Endothelial cell of umbilical vein (primary cell): Measurements from ENCODE around the gene SCAF1. TPM values are rescaled to one million over a fixed set of nuclear protein-coding genes. Genes with fewer than 3 reads are reported as not detected.

Experiments used
- BruUV-seq: library from RNA; stranded (reverse); fragments of 400-500 nt; replicated peaks from 2 replicates; lab custom pipeline; 2021; lab: Mats Ljungman, UMichigan
- CTCF ChIA-PET: fragments of 300-600, 350-600 bp; sonication (Branson Sonifier 250); formaldehyde crosslinking; loops from one replicate; lab custom pipeline; 2021; ENCODE audit warnings: antibody characterized with exemption, inconsistent platforms; lab: Charles Lee
- POLR2A ChIA-PET: fragments of 300-600, 350-600 bp; sonication (Branson Sonifier 250); formaldehyde crosslinking; loops from one replicate; lab custom pipeline; 2021; ENCODE audit warnings: antibody characterized with exemption, inconsistent platforms; lab: Charles Lee
- DNase-seq: peaks from one replicate; pipeline ENCODE4 v3.0.0-alpha.2; 2011; ENCODE audit warnings: low read depth, low spot score
- FAIRE-seq: peaks from 2 replicates; lab custom pipeline; 2011; peaks lifted over from hg19 to GRCh38; lab: Jason Lieb, UNC
- H2AFZ ChIP-seq: 2 replicates; pipeline ENCODE4 v1.6.0; 2012; ENCODE audit warnings: low read depth, low read length, control low read depth, inconsistent platforms
- H3K27ac ChIP-seq: 2 replicates; pipeline ENCODE4 v1.5.1; 2011; ENCODE audit warnings: low read depth, mild to moderate bottlenecking, control low read depth, low read length, moderate library complexity; ENCODE audit not compliant: insufficient read depth
- H3K27me3 ChIP-seq, 2 experiments: 2 replicates each; pipeline versions ENCODE4 v1.6.0 to v1.6.1; 2011; ENCODE audit warnings: low read length in 2 of 2, mixed read lengths in 1 of 2; ENCODE audit not compliant: control insufficient read depth in 2 of 2, insufficient read depth in 2 of 2
- H3K36me3 ChIP-seq, 2 experiments: 2 replicates in 1 of 2; 3 replicates in 1 of 2; pipeline ENCODE4 v1.5.1; 2011; ENCODE audit warnings: low read length in 2 of 2, mild to moderate bottlenecking in 1 of 2, moderate library complexity in 1 of 2; ENCODE audit not compliant: control insufficient read depth in 2 of 2, insufficient read depth in 2 of 2; ENCODE audit errors: extremely low read depth in 1 of 2
- H3K4me1 ChIP-seq: 3 replicates; pipeline ENCODE4 v1.5.1; 2011; ENCODE audit warnings: mild to moderate bottlenecking, low read length; ENCODE audit not compliant: control insufficient read depth, insufficient read depth; ENCODE audit errors: extremely low read depth
- H3K4me2 ChIP-seq: 2 replicates; pipeline ENCODE4 v1.6.1; 2011; ENCODE audit warnings: low read length, control low read depth, mixed read lengths; ENCODE audit not compliant: insufficient read depth
- H3K4me3 ChIP-seq, 3 experiments: fragments of 200-600 bp in 1 of 3; sonication (generic), shearing (Covaris generic) in 1 of 3; replicated peaks in 1 of 3; 2 replicates each; pipeline ENCODE4 v1.5.1; 2011 to 2016; ENCODE audit warnings: control low read depth in 3 of 3, low read length in 3 of 3, mild to moderate bottlenecking in 2 of 3, inconsistent platforms in 1 of 3, low read depth in 1 of 3, moderate library complexity in 1 of 3; ENCODE audit not compliant: insufficient read depth in 1 of 3
- H3K79me2 ChIP-seq: 2 replicates; pipeline ENCODE4 v1.6.0; 2012; ENCODE audit warnings: low read length, inconsistent platforms; ENCODE audit not compliant: control insufficient read depth, insufficient read depth
- H3K9ac ChIP-seq: replicated peaks from 2 replicates; pipeline ENCODE3; 2011; ENCODE audit warnings: low read length, control low read depth; ENCODE audit not compliant: insufficient read depth; ENCODE audit errors: extremely low read depth
- H3K9me1 ChIP-seq: replicated peaks from 3 replicates; pipeline ENCODE4 v1.6.0; 2011; ENCODE audit warnings: mild to moderate bottlenecking, low read length; ENCODE audit not compliant: control insufficient read depth, insufficient read depth; ENCODE audit errors: extremely low read depth
- H3K9me3 ChIP-seq: replicated peaks from 2 replicates; pipeline ENCODE4 v1.5.1; 2012; ENCODE audit warnings: low read length, inconsistent platforms; ENCODE audit not compliant: control insufficient read depth, insufficient read depth
- H4K20me1 ChIP-seq: replicated peaks from 2 replicates; pipeline ENCODE3; 2011; ENCODE audit warnings: mild to moderate bottlenecking, low read length; ENCODE audit not compliant: control insufficient read depth, insufficient read depth; ENCODE audit errors: extremely low read depth
- CTCF ChIP-seq, 2 donors: IDR thresholded peaks; 1 replicate in 1 of 2; 2 replicates in 1 of 2; pipeline ENCODE4 v1.5.1; 2011; ENCODE audit warnings: low read length in 2 of 2, mild to moderate bottlenecking in 2 of 2, moderate library complexity in 2 of 2, control low read depth in 1 of 2, inconsistent platforms in 1 of 2, low read depth in 1 of 2; ENCODE audit not compliant: insufficient read depth in 1 of 2; ENCODE audit errors: extremely low read depth in 1 of 2
- POLR2A ChIP-seq: IDR thresholded peaks from 2 replicates; pipeline ENCODE4 v1.6.1; 2012; ENCODE audit warnings: low read depth, mild to moderate bottlenecking, control low read depth, low read length
- dilution Hi-C: fragments of 300-500 bp; cut with MboI; formaldehyde crosslinking; loops from one replicate; pipeline ENCODE4 v1.15.0; 2019; ENCODE audit warnings: low sequenced_read_pairs; ENCODE audit not compliant: extremely low pct_ligation_motif_present
- intact Hi-C: fragments of 100-400 bp; cut with micrococcal nuclease; formaldehyde crosslinking; loops from one replicate; pipeline ENCODE4 v1.10.0; 2022
- polyA plus RNA-seq, 4 experiments: library from polyadenylated mRNA; depleted of rRNA in 3 of 4; stranded (reverse) in 3 of 4; unstranded in 1 of 4; fragments of >200 nt; gene quantifications; 2 replicates each; pipeline versions ENCODE4 v1.2.1 to v1.2.3, GENCODE V29; 2011 to 2012; ENCODE audit warnings: missing spikeins in 1 of 4
- total RNA-seq: library from RNA; stranded (reverse); gene quantifications from 2 replicates; pipeline ENCODE4 v1.2.3, GENCODE V29; 2021

The SCAF1 gene
- total and polyA plus RNA-seq, 2 donors (not counting 3 experiments of a cell fraction or from before 2014, with no cell fraction given), result 13.3 to 75.8 TPM

- peaks cover 17 to 74% of the 10 kb centered on the region in 2 experiments for H3K36me3 ChIP-seq
Measured at GRCh38 chr19:49658566-49659442, 16.8 kb downstream of the SCAF1 start.

More at GRCh38 chr19:49658566-49659442, 16.8 kb downstream of the SCAF1 start:
- H4K20me1 ChIP-seq, result no peaks in the 10 kb centered on the region
- BruUV-seq, result no TSS peak
- H3K4me3 ChIP-seq, result no peak overlapping the region
- no peak overlapping the region for H2AFZ ChIP-seq
- intact Hi-C loops (no loop called here), dilution Hi-C loops (no loop called here)
- no peaks in the 10 kb centered on the region for H3K4me1 ChIP-seq
- no peaks in the 10 kb centered on the region for H3K9me1 ChIP-seq
- TF ChIP-seq POLR2A (peak; percentile 6), CTCF (IDR thresholded peaks at IDR 0.05; ENCODE audit: extremely low read depth in 1 of 2, insufficient read depth in 1 of 2, low read depth in 1 of 2, low read length in 2 of 2) (no peak)
- H3K27me3 ChIP-seq, result no peaks in the 10 kb centered on the region
- H3K9ac ChIP-seq, result no peak overlapping the region
- FAIRE-seq, result no peak
- POLR2A ChIA-PET, result no interaction called here
- no peaks in the 10 kb centered on the region for H3K9me3 ChIP-seq
- H3K79me2 ChIP-seq, result no peaks in the 10 kb centered on the region
- H3K27ac ChIP-seq, result no peak overlapping the region
- H3K4me2 ChIP-seq, result no peak overlapping the region
- CTCF ChIA-PET, result interaction anchor here (1.5 kb wide), 1 partner anchor 10 kb away, joined by 3 read pairs; no protein-coding TSS in a partner anchor
- no peak for DNase-seq
